A673 (cell line): ENCODE data around the gene FREY1. TPM values are rescaled to one million over a fixed set of nuclear protein-coding genes. Genes with fewer than 3 reads are reported as not detected.

Experiments used
- BruUV-seq: library from RNA; stranded (reverse); fragments of 400-500 nt; replicated peaks from 2 replicates; lab custom pipeline; 2021; lab: Mats Ljungman, UMichigan
- CTCF ChIA-PET: fragments of 300-600 bp; sonication (Branson Sonifier 250); formaldehyde crosslinking; loops from one replicate; lab custom pipeline; 2022; ENCODE audit warnings: antibody characterized with exemption; lab: Charles Lee
- POLR2A ChIA-PET: fragments of 300-600 bp; sonication (Branson Sonifier 250); formaldehyde crosslinking; loops from one replicate; lab custom pipeline; 2022; ENCODE audit warnings: antibody characterized with exemption; ENCODE audit not compliant: low non-redundant PET; lab: Charles Lee
- DNase-seq: peaks from one replicate; pipeline ENCODE4 v3.0.0-alpha.2; 2015; ENCODE audit warnings: low spot score
- H3K27ac ChIP-seq: fragments of 200-600 bp; sonication (generic); 2 replicates; pipeline ENCODE4 v1.5.1; 2016; ENCODE audit warnings: mixed run types, low read depth, mild to moderate bottlenecking, mixed read lengths, antibody characterized with exemption, low read length; ENCODE audit not compliant: poor library complexity, severe bottlenecking
- H3K27me3 ChIP-seq: fragments of 200-600 bp; sonication (generic); replicated peaks from 2 replicates; pipeline ENCODE4 v1.6.1; 2017; ENCODE audit warnings: mixed run types, low read depth, mild to moderate bottlenecking, mixed read lengths, antibody characterized with exemption, low read length; ENCODE audit not compliant: insufficient read depth, poor library complexity
- H3K36me3 ChIP-seq: fragments of 200-600 bp; sonication (generic); 2 replicates; pipeline ENCODE4 v1.6.1; 2016; ENCODE audit warnings: mixed run types, mild to moderate bottlenecking, mixed read lengths, antibody characterized with exemption, low read length; ENCODE audit not compliant: insufficient read depth, poor library complexity, severe bottlenecking
- H3K4me1 ChIP-seq: fragments of 200-600 bp; sonication (generic); 2 replicates; pipeline ENCODE4 v1.6.1; 2017; ENCODE audit warnings: mixed run types, mild to moderate bottlenecking, mixed read lengths, antibody characterized with exemption, low read length; ENCODE audit not compliant: insufficient read depth, poor library complexity, severe bottlenecking
- H3K4me3 ChIP-seq: fragments of 200-600 bp; sonication (generic); 2 replicates; pipeline ENCODE4 v1.5.1; 2016; ENCODE audit warnings: low read depth, mixed run types, mild to moderate bottlenecking, mixed read lengths, low read length; ENCODE audit not compliant: poor library complexity, severe bottlenecking
- H3K9me3 ChIP-seq: fragments of 200-600 bp; sonication (generic); 2 replicates; pipeline ENCODE4 v1.6.1; 2016; ENCODE audit warnings: mixed run types, low read depth, mild to moderate bottlenecking, mixed read lengths, antibody characterized with exemption, low read length; ENCODE audit not compliant: poor library complexity, severe bottlenecking
- CTCF ChIP-seq: fragments of 300-800, 200-600 bp; sonication (generic); conservative IDR thresholded peaks from 2 replicates; pipeline ENCODE4 v1.5.1; 2017; ENCODE audit warnings: low read depth, mild to moderate bottlenecking, antibody characterized with exemption, low read length, moderate library complexity, mixed read lengths
- EZH2 ChIP-seq: fragments of 200-600 bp; sonication (generic); IDR thresholded peaks from 2 replicates; pipeline ENCODE4 v1.6.1; 2017; ENCODE audit warnings: borderline replicate concordance, low read depth, mild to moderate bottlenecking, mixed read lengths, antibody characterized with exemption, low read length; ENCODE audit not compliant: poor library complexity, severe bottlenecking
- intact Hi-C: fragments of 100-400 bp; cut with micrococcal nuclease; formaldehyde crosslinking; loops from one replicate; pipeline ENCODE4 v1.10.0; 2022; ENCODE audit not compliant: unreplicated experiment
- total RNA-seq: library from RNA; stranded (reverse); gene quantifications from 2 replicates; pipeline ENCODE4 v1.2.3, GENCODE V29; 2021

Gene FREY1
- total RNA-seq, 1 experiment from 2014 or later, result 3.8 TPM

- Histone ChIP-seq H3K4me1 (peaks cover 7% of the 10 kb centered on the region), H3K4me3 (no peak overlapping the region), H3K36me3 (no peaks in the 10 kb centered on the region), H3K27me3 (no peaks in the 10 kb centered on the region), H3K9me3 (no peaks in the 10 kb centered on the region), H3K27ac (no peak overlapping the region)
- POLR2A ChIA-PET, result no interaction called here
- DNase-seq, result no peak
- intact Hi-C loops, result no loop called here
- TF ChIP-seq EZH2, result no peak
- BruUV-seq, result no TSS peak
- CTCF ChIA-PET, result no interaction called here
Observed at GRCh38 chr11:45927332-45927683, 20.2 kb upstream of the FREY1 start.

- no peak overlapping the region for H3K4me3 ChIP-seq
- no peak for TF ChIP-seq EZH2
- TF ChIP-seq CTCF, result no peak
- intact Hi-C loops, result no loop called here
- ChIA-PET POLR2A (no interaction called here), CTCF (no interaction called here)
- peaks cover 7% of the 10 kb centered on the region for H3K4me1 ChIP-seq
- H3K27me3 ChIP-seq, result no peaks in the 10 kb centered on the region
- no peaks in the 10 kb centered on the region for H3K9me3 ChIP-seq
- no peak for DNase-seq
- no peaks in the 10 kb centered on the region for H3K36me3 ChIP-seq
- BruUV-seq, result no TSS peak
- no peak overlapping the region for H3K27ac ChIP-seq
Observed at GRCh38 chr11:45926536-45927331, 19.7 kb upstream of the FREY1 start.

GRCh38 chr11:45926001-45926401 is 18.9 kb upstream of the FREY1 start:
- H3K9me3 ChIP-seq, result no peaks in the 10 kb centered on the region
- POLR2A ChIA-PET, result no interaction called here
- intact Hi-C loops, result no loop called here
- no peak overlapping the region for H3K27ac ChIP-seq
- peaks cover 7% of the 10 kb centered on the region for H3K4me1 ChIP-seq
- H3K27me3 ChIP-seq, result no peaks in the 10 kb centered on the region
- no peak for DNase-seq
- TF ChIP-seq EZH2 (no peak), CTCF (no peak)
- CTCF ChIA-PET, result no interaction called here
- BruUV-seq, result no TSS peak
- H3K4me3 ChIP-seq, result no peak overlapping the region
- no peaks in the 10 kb centered on the region for H3K36me3 ChIP-seq

GRCh38 chr11:45925550-45925949 is 18.5 kb upstream of the FREY1 start:
- no peaks in the 10 kb centered on the region for H3K27me3 ChIP-seq
- H3K4me1 ChIP-seq, result peaks cover 7% of the 10 kb centered on the region
- H3K4me3 ChIP-seq, result no peak overlapping the region
- DNase-seq, result no peak
- no TSS peak for BruUV-seq
- TF ChIP-seq EZH2 (no peak), CTCF (no peak)
- POLR2A ChIA-PET, result no interaction called here
- intact Hi-C loops, result no loop called here
- H3K36me3 ChIP-seq, result no peaks in the 10 kb centered on the region
- no peaks in the 10 kb centered on the region for H3K9me3 ChIP-seq
- CTCF ChIA-PET, result no interaction called here
- no peak overlapping the region for H3K27ac ChIP-seq
